ENCODE data around the gene AKR1C3.
"Not testable (repeated sequence)": the region's sequence is repeated elsewhere in the genome, so short reads cannot be mapped to it uniquely, and the experiment has no call there.

The AKR1C3 gene

GRCh38 chr10:5089865-5090264, 4.3 kb upstream of the AKR1C3 start:
- DNase-seq = peak; percentile 56

GRCh38 chr10:5090551-5090950, 3.7 kb upstream of the AKR1C3 start:
- no peak for DNase-seq

- no peak for DNase-seq
Measured at GRCh38 chr10:5091196-5091595, 3.0 kb upstream of the AKR1C3 start.

DNA sequence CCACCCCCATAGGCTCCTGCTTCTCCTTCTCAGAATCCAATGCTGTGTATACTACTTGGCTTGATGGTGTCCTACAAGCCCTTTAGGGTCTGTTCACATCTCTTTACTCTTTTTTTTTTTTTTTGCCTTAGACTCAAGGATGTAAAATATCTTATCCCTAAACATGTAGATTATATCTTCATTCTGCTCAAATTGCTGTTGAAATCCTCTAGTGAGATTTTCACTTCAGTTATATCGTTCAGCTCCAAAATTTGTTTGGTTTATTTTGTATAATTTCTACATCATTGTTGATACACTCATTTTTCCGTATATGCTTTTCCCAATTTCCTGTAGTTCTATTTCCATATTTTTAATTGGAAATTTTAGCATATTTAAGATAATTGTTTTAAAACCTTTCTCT, 1.8 kb upstream of the AKR1C3 start:
- DNase-seq = no peak

DNA sequence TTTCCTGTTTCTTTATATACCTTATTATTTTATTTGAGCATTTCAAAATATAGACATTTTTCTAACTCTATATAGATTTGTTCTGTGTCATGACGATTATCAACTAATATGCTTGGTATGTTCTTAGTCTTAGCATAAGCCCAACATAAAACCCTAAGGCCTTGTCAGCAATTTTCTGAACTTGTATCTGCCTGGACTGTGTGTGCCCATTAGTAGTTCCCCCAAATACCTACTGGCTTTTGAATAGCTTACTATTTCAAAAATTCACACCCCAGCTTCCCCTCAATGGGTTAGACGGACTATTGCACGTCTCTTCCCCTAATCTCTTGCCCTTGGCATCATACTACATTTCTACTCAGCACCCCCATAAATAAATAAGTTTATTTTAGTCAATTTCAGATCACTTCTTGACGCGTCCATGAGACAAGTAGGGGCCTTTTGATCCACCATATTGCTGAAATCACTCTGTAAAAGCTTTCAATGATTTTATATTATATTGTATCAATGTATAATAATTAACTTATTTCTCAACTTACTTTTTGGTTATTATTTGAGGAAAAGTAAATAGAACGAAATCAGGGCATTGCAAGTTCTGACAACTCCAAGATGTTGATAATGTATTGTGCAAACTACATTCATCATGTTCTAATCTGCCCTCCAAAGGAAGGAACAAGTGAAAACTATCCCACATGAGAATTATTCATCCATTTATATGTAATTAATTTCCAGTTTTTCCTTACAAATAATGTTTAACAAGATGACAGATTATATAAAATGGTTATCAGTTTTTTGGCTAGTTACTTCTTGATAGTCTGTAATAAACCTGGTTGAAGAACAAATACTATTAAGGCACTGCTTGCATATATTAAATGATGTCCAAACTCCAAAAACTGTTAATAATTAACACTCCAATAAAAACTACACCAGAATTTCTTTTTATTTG, 1.1 kb upstream of the AKR1C3 start:
- DNase-seq = no peak

- DNase-seq = no peak
Measured at GRCh38 chr10:5095687-5096086, 1.5 kb downstream of the AKR1C3 start.

- DNase-seq = no peak
Measured at GRCh38 chr10:5096108-5096507, 1.9 kb downstream of the AKR1C3 start.

- not testable (repeated sequence) for DNase-seq
Measured at GRCh38 chr10:5102479-5102878, 8.3 kb downstream of the AKR1C3 start.

- no peak for DNase-seq
Measured at GRCh38 chr10:5103481-5103880, 9.3 kb downstream of the AKR1C3 start.

GRCh38 chr10:5105626-5106025, 11.4 kb downstream of the AKR1C3 start:
- DNase-seq = no peak

DNA sequence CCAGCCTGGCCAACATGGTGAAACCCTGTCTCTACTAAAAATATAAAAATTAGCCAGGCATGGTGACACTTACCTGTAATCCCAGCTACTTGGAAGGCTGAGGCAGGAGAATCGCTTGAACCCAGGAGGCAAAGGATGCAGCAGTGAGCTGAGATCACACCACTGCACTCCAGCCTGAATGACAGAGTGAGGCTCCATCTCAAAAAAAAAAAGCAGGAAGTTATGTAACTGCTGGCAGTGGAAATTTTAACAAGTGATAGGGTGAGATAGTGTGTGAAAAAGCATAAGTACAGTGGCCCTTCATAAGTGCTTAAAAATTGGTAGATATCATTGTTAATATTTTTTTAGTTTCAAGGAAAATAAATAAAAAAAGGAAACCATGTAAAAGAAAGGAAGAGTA, 12.3 kb downstream of the AKR1C3 start:
- DNase-seq = no peak

GRCh38 chr10:5107860-5108526, 13.8 kb downstream of the AKR1C3 start:
- no peak for DNase-seq

- no peak for DNase-seq
Measured at GRCh38 chr10:5108658-5109416, 14.6 kb downstream of the AKR1C3 start.

DNA sequence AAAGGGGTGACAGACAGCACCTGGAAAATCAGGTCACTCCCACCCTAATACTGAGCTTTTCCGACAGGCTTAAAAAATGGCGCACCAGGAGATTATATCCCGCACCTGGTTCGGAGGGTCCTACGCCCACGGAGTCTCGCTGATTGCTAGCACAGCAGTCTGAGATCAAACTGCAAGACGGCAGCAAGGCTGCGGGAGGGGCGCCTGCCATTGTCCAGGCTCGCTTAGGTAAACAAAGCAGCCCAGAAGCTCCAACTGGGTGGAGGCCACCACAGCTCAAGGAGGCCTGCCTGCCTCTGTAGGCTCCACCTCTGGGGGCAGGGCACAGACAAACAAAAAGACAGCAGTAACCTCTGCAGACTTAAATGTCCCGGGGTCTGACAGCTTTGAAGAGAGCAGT, 15.6 kb downstream of the AKR1C3 start:
- DNase-seq = not testable (repeated sequence)

DNA sequence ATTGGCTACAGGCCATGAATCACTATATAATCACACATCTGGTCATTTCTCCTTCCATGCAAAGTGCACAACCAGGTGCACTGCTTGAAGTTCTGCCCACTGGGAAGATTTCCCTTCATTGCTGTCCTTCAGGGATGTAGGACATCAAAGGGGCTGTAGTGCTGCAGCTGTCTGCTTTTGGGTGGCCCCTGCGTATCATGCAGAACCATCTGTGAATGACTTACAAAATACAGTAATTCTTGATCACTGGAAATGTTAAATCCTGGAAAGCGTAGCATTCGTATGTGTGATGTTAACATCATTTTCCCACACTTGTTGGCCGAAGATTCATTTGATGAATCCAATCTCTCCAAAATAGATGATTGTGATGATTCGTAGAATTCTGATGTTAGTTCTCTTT, 22.4 kb downstream of the AKR1C3 start:
- no peak for DNase-seq

GRCh38 chr10:5117026-5117425, 22.8 kb downstream of the AKR1C3 start:
- no peak for DNase-seq

- not testable (repeated sequence) for DNase-seq
Measured at GRCh38 chr10:5119997-5120396, 25.8 kb downstream of the AKR1C3 start.

- DNase-seq = no peak
Measured at GRCh38 chr10:5123886-5124285, 29.7 kb downstream of the AKR1C3 start.

DNA sequence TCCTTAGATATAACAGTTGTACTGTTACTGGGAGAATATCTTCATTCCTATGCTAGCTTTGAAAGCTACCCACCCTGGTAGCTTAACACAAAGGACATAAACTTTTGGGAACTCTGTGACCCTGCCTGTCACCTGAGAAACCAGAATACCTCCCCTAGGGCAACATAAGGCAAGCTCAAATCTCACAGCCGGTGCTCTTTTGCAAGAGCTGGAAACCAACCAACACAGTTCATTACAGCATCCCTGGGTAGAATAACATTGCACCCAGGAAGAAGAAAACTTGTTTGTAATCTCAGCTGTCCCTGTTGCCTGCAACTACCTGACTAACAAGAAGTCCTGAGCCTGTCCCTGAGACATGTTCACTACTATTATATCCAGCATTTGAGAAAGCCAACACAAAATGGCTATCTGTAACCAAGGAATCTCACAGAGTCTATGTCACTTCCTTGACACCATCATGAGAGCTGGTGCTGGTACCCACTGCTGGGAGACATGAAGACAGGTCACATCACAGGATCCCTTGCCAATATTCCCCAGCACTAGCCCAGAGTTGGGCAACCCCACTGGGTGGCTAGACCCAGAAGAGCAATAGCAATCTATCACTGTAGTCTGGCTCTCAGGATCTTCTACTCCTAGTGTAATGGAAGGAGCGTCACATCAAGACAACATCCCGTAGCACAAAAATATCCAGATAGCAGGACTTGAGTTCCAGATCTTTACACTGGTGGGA, 31.3 kb downstream of the AKR1C3 start:
- no peak for DNase-seq

- no peak for DNase-seq
Measured at GRCh38 chr10:5135581-5135980, 41.4 kb downstream of the AKR1C3 start.

- DNase-seq = no peak
Measured at GRCh38 chr10:5136468-5137087, 42.4 kb downstream of the AKR1C3 start.

GRCh38 chr10:5137699-5138098, 43.5 kb downstream of the AKR1C3 start:
- not testable (repeated sequence) for DNase-seq

Measured in NCI-H774 (cell line).